SH-SY5Y (cell line): Measurements from ENCODE around the gene MYO5C.

Experiments used
- GATA2 ChIP-seq: IDR thresholded peaks from 2 replicates; pipeline ENCODE4 v1.6.1; 2011; ENCODE audit warnings: mild to moderate bottlenecking, low read depth, low read length
- GATA3 ChIP-seq: IDR thresholded peaks from 2 replicates; pipeline ENCODE4 v1.6.1; 2011; ENCODE audit warnings: low read depth, mild to moderate bottlenecking, low read length, moderate library complexity

DNA sequence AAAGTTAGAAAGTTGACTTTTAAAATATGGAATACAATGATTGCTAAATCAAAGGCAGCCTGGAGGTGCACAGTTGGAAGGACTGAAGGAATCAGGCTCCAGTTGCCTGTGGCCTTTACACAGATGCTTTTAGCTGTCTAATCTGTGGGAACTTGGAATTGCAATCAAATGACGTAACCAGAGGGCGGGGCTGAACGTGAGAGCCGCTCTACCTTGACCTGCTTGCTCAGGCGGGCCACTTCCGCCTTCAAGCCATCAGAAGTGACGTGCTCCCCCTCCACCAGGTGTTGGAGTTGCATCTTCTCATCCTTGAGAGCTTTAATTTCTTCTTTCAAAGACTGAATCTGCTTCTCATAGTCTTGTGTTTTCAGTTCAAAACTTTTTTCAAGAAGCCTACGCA, 66.7 kb downstream of the MYO5C start:
- TF ChIP-seq GATA2, result no peak
- TF ChIP-seq GATA3, result no peak
